B cell (primary cell): ENCODE measurements around the gene CST7.

Experiments
- EZH2 ChIP-seq: IDR thresholded peaks from 2 replicates; pipeline ENCODE4 v1.6.1; 2012; ENCODE audit warnings: borderline replicate concordance, low read depth, mild to moderate bottlenecking, moderate library complexity, low read length; ENCODE audit not compliant: insufficient read depth, poor library complexity, severe bottlenecking
- TF ChIP-seq, protein P1 (sequence below): fragments of 200-600 bp; IDR thresholded peaks from one replicate; pipeline ENCODE4 v1.8.0; 2022; ENCODE audit warnings: antibody characterized with exemption, mild to moderate bottlenecking

DNA sequence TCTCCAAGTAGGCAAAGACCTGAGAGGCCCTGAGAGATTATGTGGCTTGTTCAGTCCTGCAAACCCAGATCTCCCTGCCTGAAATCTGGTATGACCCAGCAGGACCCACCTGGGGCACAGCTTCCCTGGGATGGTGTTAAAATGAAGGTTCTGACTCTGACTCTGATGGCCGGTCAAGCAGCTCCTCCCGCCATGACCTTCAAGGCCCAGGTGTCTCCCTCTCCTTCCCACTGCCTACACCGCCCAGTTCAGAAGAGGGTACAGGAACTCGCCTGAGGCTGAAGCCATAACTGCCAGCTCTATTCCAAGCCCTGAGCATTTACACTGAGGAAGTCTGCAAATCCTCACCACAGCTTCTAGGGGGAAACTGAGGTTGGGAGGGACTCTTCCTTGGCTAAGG lies 5.9 kb upstream of the CST7 start:
- TF ChIP-seq, protein P1, sequence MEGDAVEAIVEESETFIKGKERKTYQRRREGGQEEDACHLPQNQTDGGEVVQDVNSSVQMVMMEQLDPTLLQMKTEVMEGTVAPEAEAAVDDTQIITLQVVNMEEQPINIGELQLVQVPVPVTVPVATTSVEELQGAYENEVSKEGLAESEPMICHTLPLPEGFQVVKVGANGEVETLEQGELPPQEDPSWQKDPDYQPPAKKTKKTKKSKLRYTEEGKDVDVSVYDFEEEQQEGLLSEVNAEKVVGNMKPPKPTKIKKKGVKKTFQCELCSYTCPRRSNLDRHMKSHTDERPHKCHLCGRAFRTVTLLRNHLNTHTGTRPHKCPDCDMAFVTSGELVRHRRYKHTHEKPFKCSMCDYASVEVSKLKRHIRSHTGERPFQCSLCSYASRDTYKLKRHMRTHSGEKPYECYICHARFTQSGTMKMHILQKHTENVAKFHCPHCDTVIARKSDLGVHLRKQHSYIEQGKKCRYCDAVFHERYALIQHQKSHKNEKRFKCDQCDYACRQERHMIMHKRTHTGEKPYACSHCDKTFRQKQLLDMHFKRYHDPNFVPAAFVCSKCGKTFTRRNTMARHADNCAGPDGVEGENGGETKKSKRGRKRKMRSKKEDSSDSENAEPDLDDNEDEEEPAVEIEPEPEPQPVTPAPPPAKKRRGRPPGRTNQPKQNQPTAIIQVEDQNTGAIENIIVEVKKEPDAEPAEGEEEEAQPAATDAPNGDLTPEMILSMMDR: no peak
- no peak for TF ChIP-seq EZH2
